ENCODE results near the gene NKD1. TPM values are rescaled to one million over a fixed set of nuclear protein-coding genes. Genes with fewer than 3 reads are reported as not detected.

The NKD1 gene
- total RNA-seq, 1 donor from 2014 or later = 32.0 TPM

DNA sequence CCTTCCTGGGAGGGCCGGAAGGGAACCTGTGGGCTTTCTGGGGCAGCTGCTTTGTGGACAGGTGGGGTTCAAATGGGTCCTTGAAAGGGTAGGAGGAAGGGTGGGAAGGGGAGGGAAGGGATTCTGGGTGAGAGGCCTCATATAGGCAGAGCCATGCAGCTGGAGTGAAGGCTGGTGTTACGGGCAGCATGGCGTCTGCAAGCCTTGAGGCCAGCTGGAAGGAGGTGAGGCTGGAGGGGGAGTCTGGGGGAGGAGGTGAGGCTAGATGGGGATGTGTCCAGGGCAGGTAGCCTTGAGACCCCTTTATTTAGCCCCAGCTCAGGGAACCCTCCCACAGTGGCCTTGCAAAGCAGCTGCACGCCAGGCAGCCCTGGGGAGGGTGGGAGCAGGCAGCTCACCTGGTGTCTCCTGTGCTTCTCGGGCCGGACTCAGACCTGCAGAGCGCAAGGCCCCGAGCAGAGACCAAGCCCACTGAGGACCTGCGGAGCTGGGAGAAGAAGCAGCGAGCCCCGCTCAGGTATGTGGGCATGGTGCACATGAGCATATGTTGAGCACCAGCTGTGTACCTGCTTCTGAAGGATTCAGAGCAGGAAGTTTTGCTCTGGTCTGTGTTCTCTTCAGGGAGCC is 82.3 kb downstream of the NKD1 start:
- no peak for DNase-seq (ENCODE audit: low spot score)

DNA sequence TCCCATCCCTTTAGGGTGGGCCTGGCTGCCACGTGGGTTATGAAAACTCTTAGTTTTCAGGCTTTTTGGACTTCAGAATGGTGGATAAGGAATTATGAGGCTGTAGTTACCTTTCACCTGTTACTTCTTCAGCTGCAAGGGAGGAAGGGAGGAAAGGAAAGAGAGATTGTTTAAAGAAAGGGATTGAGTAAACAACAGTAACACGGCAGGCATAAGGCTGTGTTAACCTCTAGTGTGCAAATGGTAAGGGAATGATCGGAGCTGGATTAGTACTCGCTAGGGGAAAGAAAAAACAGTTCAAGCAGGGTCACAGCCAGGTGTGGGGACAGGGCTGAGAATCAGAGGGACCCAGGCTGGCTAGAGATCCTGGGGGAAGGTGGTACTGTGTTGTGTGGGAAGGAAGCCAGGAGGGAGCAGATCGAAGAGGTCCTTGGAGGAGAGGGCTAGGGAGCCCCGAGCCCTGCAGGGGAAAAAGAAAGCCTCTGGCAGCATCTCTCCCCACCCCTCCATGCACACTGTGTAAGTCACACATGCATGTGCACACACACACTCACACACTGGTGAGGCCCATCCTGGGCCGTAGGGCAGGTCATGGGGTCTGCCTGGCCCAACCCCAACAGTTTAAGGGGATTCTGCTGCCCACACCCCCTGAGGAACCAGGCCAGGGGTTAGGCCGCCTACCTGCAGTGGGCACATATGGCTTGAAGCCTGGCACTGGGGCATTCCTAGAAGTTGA is 83.2 kb downstream of the NKD1 start:
- DNase-seq (ENCODE audit: low spot score) = no peak

DNA sequence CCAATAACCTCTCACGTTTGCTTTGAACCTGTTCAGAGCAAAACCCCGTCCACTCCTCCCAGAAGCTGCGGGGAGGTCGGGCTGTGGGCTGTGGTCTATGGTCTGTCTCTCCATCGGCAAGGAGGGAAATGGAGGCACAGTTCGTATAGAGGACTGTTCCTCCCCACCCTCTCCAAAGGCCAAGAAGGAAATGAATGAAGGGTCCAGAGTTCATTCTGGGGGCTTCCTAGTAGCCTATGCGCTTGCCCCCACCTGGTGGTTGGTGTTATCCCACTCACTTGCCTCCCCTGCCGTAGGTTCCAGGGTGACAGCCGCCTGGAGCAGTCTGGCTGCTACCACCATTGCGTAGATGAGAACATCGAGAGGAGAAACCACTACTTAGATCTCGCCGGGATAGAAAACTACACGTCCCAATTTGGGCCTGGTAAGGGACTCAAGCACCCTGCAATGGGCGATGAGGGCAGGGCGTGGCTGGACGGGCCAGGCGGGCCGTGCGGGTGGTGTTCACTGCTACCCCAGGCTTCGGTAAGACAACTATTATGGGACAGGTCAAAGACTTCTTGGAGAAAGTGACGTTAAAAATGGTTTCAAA is 83.9 kb downstream of the NKD1 start:
- DNase-seq (ENCODE audit: low spot score) = no peak

DNA sequence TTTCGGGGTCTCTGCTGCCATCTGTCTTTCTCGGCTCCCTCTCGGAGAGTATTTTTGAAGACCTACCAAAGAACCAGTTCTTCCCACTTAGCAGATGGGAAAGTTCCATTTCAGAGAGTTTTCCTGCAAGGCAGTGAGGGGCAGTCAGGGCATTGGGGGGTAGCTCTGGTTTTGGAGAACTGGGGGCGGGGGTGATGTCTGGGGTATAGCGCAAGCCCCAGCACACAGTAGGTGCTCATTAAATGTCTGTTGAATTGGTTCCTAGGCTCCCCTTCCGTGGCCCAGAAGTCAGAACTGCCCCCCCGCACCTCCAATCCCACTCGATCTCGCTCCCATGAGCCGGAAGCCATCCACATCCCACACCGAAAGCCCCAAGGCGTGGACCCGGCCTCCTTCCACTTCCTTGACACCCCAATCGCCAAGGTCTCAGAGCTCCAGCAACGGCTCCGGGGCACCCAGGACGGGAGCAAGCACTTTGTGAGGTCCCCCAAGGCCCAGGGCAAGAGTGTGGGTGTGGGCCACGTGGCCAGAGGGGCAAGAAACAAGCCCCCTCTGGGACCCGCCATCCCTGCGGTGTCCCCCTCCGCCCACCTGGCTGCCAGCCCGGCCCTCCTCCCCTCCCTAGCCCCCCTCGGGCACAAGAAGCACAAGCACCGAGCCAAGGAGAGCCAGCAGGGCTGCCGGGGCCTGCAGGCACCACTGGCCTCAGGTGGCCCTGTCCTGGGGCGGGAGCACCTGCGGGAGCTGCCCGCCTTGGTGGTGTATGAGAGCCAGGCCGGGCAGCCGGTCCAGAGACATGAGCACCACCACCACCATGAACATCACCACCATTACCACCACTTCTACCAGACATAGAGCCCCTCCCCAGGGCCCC is 85.0 kb downstream of the NKD1 start:
- no peak for DNase-seq (ENCODE audit: low spot score)

DNA sequence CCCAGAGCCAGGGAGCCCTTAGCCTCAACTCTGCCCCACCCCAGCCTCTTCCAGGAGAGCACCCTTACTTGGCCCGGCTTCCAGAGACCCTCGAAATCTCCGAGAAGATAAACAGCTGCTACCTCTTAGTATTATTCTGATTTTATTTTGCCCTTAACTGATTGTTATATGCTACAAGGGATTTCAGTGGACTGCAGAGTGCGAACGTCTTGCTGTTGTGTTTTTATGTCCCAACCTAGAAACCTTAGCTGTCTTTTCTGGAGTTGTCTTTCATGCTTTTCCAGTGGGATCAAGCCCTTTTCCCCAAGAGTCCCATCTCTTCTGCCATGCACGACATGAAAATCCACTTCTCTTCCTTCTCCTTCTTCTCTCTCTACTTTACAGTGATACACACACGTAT is 85.9 kb downstream of the NKD1 start:
- no peak for DNase-seq (ENCODE audit: low spot score)

DNA sequence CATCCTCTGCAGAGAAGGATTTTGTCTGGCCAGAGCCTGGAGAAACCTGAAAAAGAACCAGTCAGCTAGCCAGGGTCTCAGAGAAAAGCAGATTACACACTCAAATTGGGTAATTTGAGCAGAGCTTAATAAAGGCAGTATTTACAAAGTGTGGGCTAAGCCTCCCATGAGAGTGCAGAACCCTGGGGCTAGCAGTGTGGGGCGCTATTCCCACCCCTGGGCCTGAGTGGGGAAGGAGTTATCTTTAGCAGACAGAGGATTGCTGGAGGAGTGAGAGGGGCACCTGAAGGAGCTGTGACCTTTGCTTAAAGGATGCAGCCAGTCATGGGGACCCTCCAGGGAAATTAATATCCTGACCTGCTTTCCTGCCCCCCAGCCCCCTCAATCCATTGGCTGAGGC is 86.8 kb downstream of the NKD1 start:
- no peak for DNase-seq (ENCODE audit: low spot score)

DNA sequence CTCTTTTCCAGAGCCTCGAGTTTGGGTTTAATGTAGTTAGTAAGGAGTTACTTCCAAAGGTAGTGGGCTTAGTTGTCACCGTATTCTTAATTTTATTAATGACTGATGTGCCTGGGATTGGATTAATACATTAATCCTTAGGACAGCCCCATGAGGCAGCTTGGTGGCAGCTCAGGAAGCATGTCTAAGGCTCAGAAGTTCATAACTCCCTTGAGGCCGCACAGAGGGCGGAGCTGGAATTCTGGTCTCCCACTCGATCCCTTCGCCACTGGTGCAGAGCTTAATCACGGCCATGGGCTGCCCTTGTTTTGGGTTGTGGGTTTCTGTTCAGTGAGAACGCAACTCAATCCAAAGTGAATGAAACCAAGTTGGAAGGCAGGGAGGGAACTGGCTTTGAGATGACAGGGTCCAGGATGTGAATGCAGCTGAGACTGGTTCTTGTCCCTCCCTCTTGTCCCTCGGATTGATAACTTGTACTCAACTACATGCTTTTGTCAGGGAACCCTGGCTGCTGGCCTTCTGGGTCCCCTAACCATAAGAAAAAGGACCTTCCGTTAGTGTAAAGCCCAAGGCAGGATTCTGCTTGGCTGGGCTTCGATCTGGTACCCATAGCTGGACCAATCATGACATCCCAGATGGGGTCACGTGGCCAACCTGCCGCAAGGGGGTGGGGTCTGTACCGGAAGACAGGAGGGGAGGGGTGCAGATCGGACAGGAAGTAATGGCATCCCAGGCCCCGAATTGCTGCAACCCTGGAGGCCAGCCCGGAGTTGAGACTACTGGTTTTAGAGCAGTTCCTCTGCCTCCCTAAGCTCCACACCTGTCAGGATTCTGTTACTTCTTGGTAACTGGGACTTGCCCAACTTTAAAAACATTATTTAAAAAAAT is 87.6 kb downstream of the NKD1 start:
- no peak for DNase-seq (ENCODE audit: low spot score)

DNA sequence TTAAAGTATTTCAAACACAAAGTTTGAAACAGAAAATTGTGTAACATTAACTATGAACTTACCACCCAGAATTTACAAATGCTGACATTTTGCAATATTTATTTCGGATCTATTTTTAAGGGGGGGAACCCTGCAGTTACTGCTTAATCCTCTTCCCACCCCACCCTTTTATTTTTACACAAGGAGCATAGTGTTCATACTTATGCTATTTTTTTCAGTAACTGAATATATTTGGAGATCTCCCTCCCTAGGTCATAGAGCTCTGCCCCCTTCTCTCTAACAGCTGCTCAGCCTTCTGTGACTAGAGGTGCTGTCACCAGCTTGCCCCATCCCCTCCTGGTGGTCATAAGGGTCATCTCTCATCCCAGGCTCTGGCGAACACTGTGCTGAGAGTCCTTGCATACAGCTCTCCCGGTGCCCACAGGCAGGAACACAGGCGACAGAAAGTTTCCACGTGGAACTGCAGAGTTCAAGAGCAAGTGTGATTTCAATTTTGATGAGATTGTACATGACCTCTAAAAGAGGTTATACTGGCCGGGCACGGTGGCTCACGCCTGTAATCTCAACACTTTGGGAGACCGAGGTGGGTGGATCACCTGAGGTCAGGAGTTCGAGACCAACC is 88.7 kb downstream of the NKD1 start:
- DNase-seq (ENCODE audit: low spot score) = no peak

DNA sequence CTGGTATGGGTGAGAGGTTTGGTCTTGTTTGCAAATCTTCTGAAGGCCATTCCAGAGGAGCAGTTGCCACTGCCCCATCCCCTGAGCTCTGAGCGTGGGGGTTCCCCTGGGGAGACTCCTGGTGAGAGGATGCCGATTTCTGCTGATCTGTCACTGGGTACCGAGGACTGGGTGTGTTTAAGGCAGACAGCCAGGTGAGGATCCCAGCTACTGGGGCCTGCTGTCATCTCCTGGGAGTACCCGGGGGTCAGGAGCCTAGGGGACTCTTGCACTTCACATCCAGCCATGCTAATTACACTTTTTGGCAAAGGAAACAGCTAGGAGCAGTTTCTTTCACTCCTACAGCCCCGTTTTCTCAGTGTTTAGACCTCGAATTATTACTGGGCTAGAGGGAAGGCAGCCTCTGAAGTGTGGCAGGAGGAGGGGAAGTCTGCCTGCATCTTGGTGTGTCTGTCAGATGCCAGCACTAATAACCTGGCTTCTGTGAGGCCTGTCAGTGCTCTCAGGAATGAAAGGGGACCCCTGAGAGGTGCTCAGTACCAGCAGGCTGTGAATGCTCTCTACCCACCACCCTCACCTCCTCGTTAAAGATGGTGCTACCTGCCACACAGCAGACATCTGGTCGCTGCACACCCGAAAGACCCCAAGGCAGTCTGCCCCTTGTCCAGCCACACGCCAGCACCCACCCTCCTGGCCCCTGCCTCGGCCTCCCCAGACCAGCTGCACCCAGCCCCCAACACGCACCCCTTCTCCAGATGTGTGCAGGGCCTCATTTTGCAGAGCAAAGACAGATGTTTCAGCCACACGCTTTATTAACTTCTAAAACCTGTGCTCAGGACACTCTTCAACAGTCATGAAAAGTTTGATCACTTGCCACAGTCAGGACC is 89.8 kb downstream of the NKD1 start:
- DNase-seq (ENCODE audit: low spot score) = no peak

DNA sequence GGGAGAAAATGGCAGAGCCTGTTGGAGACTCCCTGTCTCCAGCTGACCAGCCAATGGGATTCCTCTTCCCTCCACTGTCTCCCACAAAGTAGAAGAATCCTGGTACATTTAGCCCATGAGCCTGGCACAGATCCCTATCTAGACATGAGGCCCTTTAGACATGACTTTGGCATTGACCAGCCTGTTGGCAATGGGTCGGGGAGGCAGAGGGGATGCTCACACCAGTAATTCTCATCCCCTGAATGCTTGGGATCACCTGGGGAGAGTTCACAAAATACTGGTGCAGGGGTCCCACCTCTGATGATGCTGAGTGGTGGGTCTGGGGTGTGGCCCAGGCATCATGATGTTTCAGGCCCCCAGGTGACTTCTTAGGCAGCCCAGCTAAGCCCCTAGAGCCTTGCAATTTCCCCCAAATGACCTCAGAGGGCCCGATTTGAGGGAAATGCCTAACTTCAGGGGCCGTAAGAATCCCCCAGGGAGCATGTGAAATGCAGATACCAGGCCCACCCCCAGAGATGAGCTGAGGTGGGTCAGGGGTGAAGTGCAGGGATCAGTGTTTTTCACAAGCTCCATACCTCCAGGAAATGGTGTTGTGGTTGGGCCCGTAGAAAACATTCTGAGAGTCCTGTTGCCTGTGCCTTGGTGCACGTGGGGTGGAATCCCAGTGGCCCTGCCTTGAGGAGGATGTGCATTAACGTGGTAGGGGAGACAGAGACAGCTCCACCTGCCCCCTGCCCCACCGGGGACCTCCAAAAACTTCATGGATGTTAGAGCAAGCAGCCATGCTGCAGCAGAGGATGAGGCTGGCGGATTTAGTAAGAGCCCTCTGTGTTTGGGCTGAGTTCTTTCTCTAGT is 90.8 kb downstream of the NKD1 start:
- DNase-seq (ENCODE audit: low spot score) = no peak

DNA sequence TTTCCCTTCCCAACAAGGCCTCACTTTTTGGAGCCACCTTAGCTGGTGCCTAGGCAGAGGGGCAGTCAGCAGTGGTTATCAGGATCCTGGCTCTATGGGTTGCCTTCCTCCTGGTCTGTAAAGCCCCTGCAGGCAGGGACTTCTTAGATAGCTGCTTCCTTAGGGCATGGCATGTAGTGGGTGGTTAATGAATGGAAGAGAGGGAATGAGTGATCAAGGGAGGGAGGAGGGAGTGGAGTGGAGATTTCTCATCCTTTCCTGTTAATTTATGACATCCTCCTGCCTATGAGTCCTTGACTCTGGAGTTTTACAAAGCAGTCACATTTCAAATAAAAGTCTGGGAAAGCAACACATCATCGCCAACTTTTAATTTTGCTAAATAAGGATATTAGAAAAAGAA is 92.2 kb downstream of the NKD1 start:
- DNase-seq (ENCODE audit: low spot score) = no peak

DNA sequence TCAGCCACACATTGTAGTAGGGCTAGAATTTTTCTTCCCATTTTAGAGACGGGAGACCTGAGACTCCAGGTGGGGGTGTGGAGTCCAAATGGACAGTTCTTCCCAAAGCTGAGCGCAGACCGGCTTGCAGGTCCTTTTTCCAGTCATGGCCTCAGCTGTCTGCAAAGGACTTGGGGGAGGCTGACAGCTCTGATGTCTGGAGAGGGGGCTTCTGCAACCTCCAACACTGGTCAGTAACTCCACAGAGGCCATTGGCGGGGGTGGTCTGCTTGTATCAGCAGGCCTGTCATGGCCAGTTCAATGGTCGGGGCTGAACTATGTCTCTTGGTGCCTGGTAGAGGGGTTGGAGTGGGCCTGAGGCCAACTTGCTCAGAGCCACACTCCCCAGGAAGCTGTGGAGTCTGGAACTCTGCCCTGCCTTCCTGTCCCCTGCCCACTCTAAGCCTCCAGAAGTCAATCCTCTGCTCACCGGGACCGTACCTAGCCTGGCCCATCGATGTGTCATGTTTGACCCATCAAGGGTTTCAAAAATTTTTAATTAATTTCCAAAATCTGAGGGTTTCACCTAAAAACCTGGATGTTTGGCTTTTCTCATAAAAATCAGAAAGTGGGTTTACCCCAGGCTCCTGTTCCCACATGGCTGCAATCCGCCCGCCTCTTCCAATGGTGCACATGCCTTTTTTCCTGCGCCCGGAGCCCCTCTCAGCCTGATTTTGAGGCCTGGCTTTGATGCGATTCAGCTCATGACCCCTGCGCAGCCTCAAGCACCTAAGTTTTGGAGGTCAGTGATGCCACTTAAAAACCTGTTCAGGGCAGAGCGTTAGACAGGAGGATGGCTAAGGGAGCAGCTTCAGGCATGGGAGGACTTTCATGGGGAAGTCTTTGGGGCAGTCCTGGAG is 93.0 kb downstream of the NKD1 start:
- no peak for DNase-seq (ENCODE audit: low spot score)

DNA sequence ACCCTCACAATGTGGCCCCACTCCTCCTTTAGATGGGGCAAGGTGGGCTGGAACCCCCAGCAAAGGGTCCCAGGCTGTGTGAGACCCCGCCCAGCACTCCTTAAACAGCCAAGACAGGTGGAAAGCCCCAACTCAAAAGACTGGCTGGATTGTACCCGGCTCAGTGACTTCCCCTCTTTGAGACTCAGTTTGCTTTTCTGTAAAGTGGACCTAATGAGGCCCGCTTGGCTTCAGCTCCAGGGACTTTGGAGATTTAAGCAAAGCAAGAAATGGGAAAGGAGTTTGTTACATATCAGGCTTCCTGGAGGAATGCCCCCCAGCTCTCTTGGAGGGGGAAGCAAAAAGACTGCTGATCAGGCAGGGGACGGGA is 93.6 kb downstream of the NKD1 start:
- DNase-seq (ENCODE audit: low spot score) = no peak

DNA sequence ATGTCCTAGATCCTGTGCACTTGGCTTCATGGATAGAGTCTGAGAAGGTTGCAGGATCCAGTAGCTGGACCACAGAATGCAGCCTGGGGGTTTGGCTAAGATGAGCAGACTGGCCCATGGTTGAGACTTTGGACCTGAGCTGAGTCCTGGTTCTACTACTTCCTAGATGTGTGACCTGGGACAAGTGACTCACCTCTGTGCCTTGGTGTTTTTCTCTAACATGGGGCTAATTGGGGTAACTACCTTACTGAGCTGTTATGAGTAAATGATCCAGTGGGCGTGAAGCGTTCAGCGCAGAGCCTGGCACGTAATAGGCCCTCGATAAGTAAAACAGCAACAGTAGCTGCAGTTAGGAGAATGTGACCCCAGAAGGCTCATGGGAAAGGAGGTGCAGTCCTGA is 94.2 kb downstream of the NKD1 start:
- peak; percentile 28 for DNase-seq (ENCODE audit: low spot score)

DNA sequence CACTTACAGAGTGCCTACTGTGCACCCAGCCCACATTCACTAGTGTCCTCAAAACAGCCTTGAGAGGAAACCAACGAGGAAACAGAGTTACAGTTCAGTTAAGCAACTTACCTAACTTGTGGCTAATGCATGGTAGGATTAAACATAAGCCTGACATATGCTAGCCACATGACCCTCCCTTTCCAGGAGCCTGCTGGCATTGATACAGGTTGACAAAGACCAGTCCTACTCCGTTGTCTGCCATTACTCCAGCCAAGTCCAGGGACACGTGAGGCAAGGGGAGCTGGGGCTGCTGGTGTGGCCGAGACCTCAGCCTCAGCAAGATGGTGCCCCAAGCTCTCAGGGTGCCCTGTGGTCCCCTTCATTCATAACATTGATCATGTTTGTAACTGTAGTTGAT is 95.0 kb downstream of the NKD1 start:
- DNase-seq (ENCODE audit: low spot score) = no peak

DNA sequence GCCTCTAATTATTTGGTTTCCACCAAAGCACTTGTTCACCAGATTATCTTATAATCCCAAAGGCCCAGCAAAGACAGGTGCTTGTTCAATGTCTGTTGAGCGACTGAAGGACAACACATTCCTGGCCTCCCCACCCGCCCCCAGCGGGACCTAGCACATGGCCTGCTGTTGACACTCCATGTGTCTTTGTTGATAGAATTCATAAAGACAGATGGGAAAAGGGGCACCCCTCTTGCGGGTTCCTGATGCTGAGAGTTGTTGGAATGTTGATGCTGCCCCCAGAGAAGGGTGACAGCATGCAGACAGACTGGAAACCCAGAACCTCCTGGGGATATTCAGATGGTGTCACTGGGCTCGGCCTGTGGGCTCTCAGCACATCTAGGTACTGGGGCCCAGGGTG is 96.0 kb downstream of the NKD1 start:
- no peak for DNase-seq (ENCODE audit: low spot score)

DNA sequence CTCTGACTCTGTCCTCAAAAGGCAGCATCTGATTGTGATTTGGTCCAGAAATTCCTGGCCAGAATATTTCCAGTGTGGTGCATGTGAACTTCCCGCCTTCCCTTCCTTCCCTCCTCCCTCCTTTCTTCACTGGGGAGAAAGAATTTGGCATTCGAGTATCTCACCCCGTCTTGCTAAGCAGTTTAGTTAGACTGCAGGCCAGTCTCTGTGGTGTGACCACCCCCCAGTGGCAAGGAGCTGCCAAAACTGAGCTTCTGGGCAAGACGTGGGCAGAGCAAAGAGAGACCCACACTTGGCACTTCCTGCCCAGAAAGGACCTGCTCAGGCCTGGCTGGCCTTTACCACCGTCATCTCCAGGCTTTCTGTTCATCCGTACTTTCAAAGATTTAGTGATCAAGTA is 96.5 kb downstream of the NKD1 start:
- DNase-seq (ENCODE audit: low spot score) = peak; percentile 44
